Nucleus accumbens (tissue), 56 donors: Measurements from ENCODE around the gene CHTF8.
"Not testable (repeated sequence)": the region's sequence is repeated elsewhere in the genome, so short reads cannot be mapped to it uniquely, and the experiment has no call there.

ENCODE experiments used
- DNase-seq, 56 donors: peaks; one replicate each; lab custom pipeline; 2025; lab: John Stamatoyannopoulos, UW

The CHTF8 gene

DNA sequence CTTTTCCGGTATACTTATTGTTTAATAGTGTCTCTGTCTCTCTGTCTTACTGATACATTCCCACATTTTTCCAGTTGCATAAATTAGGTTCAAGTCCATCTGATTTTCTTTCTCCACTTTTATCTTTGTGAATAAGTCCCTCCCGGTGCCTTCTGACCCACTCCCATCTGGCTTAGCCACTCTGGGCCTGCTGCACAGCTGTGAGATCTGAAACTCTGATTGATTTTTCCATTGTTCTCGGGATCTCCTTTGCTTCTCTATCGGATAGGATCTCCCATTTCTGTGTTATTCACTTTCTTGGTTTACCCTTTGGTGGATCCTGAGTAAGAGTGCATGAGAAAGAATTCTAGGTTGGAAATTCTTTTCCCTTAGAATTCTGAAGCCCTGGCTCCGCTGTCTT lies 8.6 kb upstream of the CHTF8 start:
- no peak for DNase-seq

- not testable (repeated sequence) for DNase-seq
Measured at GRCh38 chr16:69139464-69139863, 7.1 kb upstream of the CHTF8 start.

GRCh38 chr16:69138608-69139007 lies 6.2 kb upstream of the CHTF8 start:
- DNase-seq, result no peak

DNA sequence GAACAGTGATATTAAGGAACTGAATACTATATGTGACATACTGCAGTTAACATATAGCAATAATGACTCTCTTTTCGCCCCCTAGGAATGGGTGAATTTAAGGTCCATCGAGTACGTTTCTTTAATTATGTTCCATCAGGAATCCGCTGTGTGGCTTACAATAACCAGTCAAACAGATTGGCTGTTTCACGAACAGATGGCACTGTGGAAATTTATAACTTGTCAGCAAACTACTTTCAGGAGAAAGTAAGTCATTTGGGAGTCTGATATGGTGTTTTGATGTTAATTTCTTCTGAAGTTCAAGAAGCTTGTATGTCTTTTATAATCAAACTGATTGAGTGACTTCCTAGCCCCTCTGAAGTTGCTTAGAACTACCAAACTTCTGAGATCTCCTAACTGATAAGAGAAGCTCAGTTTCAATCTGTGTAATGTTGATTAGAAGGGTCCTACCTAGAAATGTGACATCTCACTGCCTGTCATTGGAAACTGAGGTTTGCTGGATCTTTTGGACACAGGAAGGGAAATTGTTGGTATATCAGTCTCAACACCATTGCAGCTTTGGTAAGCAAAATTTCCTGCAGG lies 1.1 kb upstream of the CHTF8 start:
- DNase-seq, result no peak

GRCh38 chr16:69131839-69132423 lies 457 bp downstream of the CHTF8 start:
- DNase-seq, result peak in 33 of 56 donors; percentile 22 to 81 (median 69)

DNA sequence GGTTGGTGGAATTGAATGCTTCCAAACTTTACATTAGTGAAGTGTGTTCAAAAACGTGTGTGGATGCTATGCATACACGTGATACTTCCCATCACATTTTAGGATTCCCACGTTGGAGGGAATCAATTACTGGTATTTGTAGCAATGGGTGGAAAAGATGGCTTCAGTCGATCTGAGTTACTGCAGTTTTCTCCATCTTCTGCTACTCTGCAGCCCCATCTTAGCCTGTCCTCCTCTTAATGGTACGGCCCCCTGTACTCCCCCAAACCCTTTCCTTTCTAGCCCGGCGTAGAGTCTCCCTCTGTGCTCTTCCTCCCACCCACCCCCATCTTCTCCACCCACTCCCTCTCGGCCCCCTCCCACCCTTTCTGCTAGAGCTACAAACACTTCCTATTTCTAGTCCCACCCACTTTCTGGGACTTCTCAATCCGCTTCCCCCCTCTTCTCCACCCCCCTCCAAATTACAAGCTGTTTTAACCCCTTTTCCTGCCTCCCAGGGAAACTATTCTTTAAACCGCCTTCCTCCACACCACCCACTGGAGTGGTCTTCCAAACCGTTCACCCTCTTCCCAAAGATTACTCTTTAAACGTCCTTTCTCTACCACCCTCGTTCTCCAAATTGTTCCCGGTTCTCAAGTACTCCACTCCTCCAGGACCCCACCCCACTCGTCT lies 1.1 kb downstream of the CHTF8 start:
- DNase-seq, result peak in 9 of 56 donors; percentile 6 to 40 (median 32)

- no peak for DNase-seq
Measured at GRCh38 chr16:69130461-69130860, 1.9 kb downstream of the CHTF8 start.

DNA sequence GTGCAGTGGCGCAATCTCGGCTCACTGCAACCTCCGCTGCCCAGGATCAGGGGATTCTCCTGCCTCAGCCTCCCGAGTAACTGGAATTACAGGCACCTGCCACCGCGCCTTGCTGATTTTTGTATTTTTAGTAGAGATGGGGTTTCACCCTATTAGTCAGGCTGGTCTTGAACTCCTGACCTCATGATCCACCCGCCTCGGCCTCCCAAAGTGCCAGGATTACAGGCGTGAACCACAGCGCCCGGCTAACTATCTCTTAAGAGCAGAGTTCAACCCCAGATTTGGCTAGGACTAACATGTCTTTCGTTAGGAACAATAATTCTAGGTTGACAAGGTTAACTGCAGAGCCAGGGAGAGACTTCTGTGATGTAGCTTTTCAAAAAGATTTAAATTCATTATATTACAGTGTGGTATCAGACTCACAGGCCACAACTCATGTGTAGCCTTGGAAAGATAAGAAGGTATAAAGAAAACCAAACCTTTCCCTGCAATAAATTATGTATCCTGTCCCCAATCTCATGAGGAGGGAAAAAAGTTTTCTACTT lies 4.3 kb downstream of the CHTF8 start:
- no peak for DNase-seq

- not testable (repeated sequence) for DNase-seq
Measured at GRCh38 chr16:69126801-69127200, 5.6 kb downstream of the CHTF8 start.

GRCh38 chr16:69126221-69126620 lies 6.2 kb downstream of the CHTF8 start:
- DNase-seq, result no peak

DNA sequence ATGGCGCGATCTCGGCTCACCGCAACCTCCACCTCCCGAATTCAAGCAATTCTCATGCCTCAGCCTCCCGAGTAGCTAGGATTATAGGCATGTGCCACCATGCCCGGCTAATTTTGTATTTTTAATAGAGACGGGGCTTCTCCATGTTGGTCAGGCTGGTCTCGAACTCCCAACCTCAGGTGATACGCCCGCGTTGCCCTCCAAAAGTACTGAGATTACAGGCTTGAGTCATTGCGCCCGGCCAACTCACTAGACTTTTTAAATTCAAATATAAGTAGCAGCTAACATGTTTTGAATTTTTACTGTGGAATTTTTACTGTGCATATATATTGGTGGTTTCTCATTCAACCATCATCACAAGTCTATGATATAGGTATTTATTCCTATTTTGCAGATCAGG lies 7.4 kb downstream of the CHTF8 start:
- not testable (repeated sequence) for DNase-seq

DNA sequence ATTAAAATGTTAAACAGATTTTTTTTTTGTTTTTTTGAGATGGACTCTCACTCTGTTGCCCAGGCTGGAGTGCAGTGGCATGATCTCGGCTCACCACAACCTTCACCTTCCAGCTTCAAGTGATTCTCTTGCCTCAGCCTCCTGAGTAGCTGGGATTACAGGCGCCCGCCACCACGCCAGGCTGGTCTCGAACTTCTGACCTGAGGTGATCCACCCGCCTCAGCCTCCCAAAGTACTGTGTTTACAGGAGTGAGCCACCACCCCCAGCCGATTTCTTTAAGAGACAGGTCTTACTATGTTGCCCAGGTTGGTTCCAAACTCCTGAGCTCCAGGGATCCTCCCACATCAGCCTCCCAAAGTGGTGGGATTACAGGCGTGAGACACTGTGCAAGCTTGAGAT lies 8.0 kb downstream of the CHTF8 start:
- not testable (repeated sequence) for DNase-seq

DNA sequence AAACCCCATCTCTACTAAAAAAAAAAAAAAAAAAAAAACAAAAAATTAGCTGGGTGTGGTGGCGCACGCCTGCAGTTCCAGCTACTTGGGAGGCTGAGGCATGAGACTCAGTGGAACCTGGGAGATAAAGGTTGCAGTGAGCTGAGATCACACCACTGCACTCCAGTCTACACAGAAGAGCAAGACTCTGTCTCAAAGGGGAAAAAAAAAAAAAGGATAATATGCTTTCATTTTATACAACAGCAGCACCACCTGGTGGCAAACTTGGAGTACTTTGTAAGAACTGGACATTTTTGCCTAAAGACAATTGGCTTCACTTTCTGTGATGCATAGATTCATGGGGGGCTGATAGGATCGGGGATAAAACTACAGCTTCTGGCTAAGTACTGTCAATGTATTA lies 8.5 kb downstream of the CHTF8 start:
- peak in 17 of 56 donors; percentile 3 to 62 (median 21) for DNase-seq

GRCh38 chr16:69120096-69120664 lies 12.2 kb downstream of the CHTF8 start:
- DNase-seq, result no peak

DNA sequence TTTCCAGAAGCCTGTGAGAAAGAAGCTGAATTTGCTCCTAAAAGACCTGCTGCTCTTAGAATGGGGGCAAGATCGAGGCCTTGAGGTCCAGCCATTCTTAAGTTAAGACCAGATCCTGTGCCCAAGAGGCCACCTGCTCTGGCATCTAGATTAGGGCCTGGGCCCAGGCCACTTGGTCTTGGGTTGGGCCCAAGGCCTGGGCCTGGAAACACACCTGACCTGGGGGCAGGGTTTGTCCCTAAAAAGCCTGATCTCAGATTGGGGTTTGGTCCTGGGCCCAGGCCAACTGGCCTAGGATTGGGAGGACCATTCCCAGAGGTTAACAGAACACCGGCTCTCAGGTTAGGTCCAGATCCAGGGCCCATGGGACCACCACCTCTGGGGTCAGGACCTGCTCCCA lies 12.9 kb downstream of the CHTF8 start:
- no peak for DNase-seq

DNA sequence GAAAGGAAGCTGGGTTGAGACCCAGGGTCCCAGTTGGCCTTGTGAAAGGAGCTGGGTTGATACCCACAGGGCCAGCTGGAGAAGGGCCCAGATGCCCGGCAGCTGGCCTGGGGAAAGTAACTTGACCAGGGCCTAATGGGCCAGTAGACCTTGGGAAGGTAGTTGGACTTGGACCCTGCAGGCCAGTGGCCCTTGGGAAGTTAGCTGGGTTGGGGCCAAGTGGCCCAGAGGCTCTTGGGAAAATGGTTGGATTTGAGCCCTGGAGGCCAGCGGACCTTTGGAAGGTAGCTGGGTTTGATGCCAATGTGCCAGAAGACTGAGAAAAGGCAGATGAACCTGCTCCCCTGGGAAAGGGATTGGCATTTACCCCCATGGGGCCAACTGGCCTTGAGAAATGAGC lies 13.4 kb downstream of the CHTF8 start:
- DNase-seq, result no peak

GRCh38 chr16:69118468-69118867 lies 13.9 kb downstream of the CHTF8 start:
- DNase-seq, result no peak

- no peak for DNase-seq
Measured at GRCh38 chr16:69116906-69117305, 15.5 kb downstream of the CHTF8 start.

DNA sequence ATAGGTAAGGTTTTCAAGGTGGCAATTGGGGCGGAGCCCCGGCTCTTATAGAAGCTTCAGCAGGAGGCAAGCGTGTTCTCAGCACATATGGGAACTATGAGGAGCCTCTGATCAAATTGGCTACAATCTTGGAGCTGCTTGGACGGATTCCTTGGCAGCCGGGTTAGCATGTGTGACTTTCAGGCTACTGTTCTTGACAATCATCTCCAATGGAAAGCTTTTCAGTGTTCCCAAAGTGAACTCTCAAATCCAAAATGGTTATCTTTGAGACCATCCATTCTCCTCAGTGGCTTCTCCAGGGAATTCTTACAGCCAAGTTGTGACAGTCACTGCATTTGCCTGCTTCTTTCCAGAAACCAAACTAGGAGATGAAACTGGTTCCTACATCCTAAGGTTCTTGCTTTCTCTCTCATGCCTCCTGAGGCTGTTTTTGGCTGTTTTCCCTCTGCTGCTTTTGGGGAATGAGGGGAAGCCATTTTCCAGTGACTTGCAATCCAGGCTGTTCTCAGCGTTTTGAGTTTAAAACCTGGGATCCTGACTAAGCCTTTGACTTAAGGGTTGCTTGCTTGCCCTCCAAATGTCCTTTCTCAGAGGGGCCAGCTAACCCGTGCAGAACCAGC lies 16.0 kb downstream of the CHTF8 start:
- no peak for DNase-seq

DNA sequence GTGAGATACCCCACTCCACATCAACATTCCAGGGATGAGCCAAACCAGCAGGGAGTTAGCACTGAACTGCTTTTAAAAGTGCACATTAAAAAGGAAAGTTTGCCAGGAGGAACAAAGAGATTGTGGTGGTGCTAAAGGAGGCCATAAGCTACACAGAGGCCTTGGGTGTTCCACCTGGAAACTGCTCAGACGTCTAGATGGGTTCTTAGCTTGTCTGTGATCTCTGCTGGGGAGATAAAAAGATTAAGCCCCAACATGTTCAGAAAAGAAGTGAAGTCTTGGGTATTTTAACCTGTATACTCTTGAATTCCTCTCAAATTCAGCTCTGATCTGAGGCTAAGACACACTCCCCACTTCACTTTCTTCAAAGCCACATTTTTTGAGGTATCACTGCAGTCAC lies 16.6 kb downstream of the CHTF8 start:
- DNase-seq, result no peak

DNA sequence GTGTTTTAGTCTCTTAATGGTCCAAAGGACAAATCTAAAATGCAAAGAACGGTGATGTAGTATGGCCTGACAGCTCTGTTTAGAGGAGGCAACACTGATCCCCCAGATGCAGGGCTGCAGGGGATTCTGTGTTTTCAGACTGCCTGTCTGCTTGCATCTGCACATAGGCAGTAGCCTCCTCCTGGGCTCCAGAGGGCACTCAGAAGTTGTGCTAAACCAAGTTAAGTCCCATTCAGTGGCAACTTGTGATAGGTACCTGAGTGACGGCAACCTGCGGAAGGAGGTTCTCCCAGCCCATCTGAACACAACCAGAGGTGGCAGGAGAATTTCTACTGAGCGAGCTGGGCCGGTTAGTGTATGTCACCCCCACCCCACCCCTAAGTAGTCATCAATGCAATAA lies 17.0 kb downstream of the CHTF8 start:
- no peak for DNase-seq
